ENCODE measurements around the gene PARP4. TPM values are rescaled to one million over a fixed set of nuclear protein-coding genes. Genes with fewer than 3 reads are reported as not detected.
"Not testable (repeated sequence)": the region's sequence is repeated elsewhere in the genome, so short reads cannot be mapped to it uniquely, and the experiment has no call there.

Gene PARP4
- 16.2 TPM for total RNA-seq (ENCODE audit: unreplicated experiment)
- long read RNA-seq = 0 reads

DNA sequence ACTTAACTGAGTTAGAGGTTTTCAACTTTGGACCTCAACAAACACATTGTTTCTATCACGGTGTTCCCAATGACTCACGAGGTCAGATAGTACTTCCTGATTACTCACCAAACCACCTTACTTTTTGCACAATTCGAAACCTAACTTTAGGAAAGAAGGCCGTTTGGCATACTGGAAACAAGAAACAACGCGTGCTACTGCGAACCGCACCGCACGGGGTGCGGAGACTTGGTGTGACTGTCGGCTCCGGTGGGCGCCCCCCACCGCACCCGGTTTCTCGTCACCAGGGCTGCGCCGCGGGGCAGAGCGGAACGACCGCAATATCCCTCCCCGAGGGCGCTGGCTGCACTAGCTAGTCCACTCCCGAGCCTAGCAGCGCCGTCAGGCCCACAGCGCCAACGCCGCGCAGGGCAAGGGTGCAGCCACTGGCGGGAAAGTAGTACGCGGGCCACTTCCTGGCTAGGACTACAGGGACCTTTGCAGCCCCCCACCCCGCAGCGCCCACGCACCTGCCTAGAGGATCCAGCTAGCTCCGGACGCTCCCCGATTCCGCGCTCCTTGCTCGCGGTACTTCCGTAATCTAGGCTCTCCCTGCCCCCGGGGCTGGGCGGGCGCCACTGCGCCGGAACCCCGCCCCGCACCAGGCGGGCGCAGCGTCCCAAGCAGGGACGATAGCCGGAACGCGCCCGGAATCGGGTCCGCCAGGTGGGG, at the start of gene PARP4:
TSS of gene PARP4 (minus strand) at position 582 of the 711 bp plus-strand sequence. CDS start 9,002 bp downstream, outside the sequence.
- Mint-ChIP-seq H3K36me3 (ENCODE audit: unreplicated experiment) (no peaks in the 10 kb centered on the region), H3K27me3 (ENCODE audit: unreplicated experiment) (no peaks in the 10 kb centered on the region), H3K4me1 (ENCODE audit: low read depth, unreplicated experiment) (peaks cover 4% of the 10 kb centered on the region), H3K9me3 (ENCODE audit: unreplicated experiment) (no peaks in the 10 kb centered on the region), H3K27ac (ENCODE audit: unreplicated experiment) (peak within 1 kb of the TSS; percentile 26), H3K4me3 (ENCODE audit: unreplicated experiment) (peak within 1 kb of the TSS; percentile 80)
- TF ChIP-seq, protein P1, sequence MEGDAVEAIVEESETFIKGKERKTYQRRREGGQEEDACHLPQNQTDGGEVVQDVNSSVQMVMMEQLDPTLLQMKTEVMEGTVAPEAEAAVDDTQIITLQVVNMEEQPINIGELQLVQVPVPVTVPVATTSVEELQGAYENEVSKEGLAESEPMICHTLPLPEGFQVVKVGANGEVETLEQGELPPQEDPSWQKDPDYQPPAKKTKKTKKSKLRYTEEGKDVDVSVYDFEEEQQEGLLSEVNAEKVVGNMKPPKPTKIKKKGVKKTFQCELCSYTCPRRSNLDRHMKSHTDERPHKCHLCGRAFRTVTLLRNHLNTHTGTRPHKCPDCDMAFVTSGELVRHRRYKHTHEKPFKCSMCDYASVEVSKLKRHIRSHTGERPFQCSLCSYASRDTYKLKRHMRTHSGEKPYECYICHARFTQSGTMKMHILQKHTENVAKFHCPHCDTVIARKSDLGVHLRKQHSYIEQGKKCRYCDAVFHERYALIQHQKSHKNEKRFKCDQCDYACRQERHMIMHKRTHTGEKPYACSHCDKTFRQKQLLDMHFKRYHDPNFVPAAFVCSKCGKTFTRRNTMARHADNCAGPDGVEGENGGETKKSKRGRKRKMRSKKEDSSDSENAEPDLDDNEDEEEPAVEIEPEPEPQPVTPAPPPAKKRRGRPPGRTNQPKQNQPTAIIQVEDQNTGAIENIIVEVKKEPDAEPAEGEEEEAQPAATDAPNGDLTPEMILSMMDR (IDR thresholded peaks at IDR 0.05; ENCODE audit: partially characterized antibody, unreplicated experiment) = no peak
- peak; percentile 76 for DNase-seq

DNA sequence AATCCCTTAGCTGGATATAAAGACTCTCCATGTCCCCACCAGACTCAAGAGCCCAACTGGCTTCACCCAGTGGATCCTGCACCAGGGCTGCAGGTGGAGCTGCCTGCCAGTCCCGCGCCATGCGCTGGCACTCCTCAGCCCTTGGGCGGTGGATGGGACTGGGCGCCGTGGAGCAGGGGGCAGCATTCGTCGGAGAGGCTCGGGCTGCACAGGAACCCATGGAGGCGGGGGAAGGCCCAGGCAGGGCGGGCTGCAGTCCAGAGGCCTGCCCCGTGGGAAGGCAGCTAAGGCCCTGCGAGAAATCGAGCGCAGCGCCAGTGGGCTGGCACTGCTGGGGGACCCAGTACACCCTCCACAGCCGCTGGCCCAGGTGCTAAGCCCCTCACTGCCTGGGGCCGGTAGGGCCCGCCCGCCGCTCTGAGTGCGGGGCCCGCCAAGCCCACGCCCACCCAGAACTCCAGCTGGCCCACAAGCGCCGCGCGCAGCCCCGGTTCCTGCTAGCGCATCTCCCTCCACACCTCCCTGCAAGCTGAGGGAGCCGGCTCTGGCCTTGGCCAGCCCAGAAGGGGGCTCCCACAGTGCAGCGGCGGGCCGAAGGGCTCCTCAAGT, 48.1 kb upstream of the PARP4 start:
- H3K9me3 Mint-ChIP-seq (ENCODE audit: unreplicated experiment); DNase-seq; H3K27me3 Mint-ChIP-seq (ENCODE audit: unreplicated experiment); H3K36me3 Mint-ChIP-seq (ENCODE audit: unreplicated experiment); H3K4me1 Mint-ChIP-seq (ENCODE audit: low read depth, unreplicated experiment); H3K4me3 Mint-ChIP-seq (ENCODE audit: unreplicated experiment); H3K27ac Mint-ChIP-seq (ENCODE audit: unreplicated experiment): not testable (repeated sequence)

DNA sequence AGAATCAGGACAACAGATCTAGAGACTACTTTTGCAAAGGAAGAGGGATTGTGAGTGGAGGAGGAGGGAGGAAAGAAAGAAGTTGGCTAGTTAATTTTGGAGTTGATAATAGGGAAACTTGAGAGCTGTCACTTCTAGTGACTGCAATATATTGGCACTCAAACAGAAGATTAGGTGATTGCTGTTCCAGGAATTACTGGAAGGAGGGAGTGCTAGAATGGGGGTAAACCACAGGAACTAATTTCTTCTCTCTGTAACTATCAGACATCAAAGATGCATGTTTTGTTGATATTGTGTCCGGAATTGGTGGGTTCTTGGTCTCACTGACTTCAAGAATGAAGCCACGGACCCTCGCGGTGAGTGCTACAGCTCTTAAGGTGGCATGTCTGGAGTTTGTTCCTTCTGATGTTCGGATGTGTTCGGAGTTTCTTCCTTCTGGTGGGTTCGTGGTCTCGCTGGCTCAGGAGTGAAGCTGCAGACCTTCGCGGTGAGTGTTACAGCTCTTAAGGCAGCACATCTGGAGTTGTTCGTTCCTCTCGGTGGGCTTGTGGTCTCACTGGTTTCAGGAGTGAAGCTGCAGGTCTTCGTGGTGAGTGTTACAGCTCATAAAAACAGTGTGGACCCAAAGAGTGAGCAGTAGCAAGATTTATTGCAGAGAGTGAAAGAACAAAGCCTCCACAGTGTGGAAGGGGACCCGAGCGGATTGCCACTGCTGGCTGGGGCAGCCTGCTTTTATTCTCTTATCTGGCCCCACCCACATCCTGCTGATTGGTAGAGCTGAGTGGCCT, 47.0 kb upstream of the PARP4 start:
- not testable (repeated sequence) for H3K4me3 Mint-ChIP-seq (ENCODE audit: unreplicated experiment); H3K9me3 Mint-ChIP-seq (ENCODE audit: unreplicated experiment); H3K27ac Mint-ChIP-seq (ENCODE audit: unreplicated experiment); H3K4me1 Mint-ChIP-seq (ENCODE audit: low read depth, unreplicated experiment); DNase-seq; H3K36me3 Mint-ChIP-seq (ENCODE audit: unreplicated experiment); H3K27me3 Mint-ChIP-seq (ENCODE audit: unreplicated experiment)

DNA sequence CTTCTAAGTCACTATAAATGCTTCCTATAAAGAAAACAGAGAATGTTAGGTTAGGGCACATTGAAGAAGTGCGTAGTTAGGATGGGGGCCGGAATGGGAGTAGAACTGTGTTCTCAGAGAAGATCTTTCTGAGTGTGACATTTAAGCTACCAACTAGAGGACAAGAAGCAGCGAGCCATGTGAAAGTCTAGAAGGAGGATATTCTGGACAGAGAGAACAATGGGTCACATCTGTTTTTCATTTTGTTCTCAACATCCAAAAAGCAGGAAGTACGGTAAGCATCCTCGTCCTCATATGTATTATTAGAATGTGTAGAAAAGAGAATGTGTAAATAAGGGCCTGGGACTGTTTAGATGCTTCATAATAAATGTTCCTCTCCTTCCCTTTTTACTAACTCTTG, 44.5 kb upstream of the PARP4 start:
- peaks cover 4% of the 10 kb centered on the region for H3K36me3 Mint-ChIP-seq (ENCODE audit: unreplicated experiment)
- H3K27ac Mint-ChIP-seq (ENCODE audit: unreplicated experiment) = no peak overlapping the region
- H3K27me3 Mint-ChIP-seq (ENCODE audit: unreplicated experiment) = peaks cover 3% of the 10 kb centered on the region
- no peak for DNase-seq
- no peak overlapping the region for H3K4me3 Mint-ChIP-seq (ENCODE audit: unreplicated experiment)
- TF ChIP-seq, protein P1 (IDR thresholded peaks at IDR 0.05; ENCODE audit: partially characterized antibody, unreplicated experiment) = no peak
- H3K9me3 Mint-ChIP-seq (ENCODE audit: unreplicated experiment) = no peaks in the 10 kb centered on the region
- no peaks in the 10 kb centered on the region for H3K4me1 Mint-ChIP-seq (ENCODE audit: low read depth, unreplicated experiment)

DNA sequence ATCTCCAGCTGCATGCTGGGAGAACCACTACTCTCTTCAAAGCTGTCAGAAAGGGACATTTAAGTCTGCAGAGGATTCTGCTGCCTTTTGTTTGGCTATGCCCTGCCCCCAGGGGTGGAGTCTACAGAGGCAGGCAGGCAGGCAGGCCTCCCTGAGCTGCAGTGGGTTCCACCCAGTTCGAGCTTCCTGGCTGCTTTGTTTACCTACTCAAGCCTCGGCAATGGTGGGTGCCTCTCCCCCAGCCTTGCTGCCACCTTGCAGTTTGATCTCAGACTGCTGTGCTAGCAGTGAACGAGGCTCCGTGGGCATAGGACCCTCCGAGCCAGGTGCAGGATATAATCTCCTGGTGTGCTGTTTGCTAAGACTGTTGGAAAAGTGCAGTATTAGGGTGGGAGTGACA, 41.3 kb upstream of the PARP4 start:
- H3K4me3 Mint-ChIP-seq (ENCODE audit: unreplicated experiment); H3K4me1 Mint-ChIP-seq (ENCODE audit: low read depth, unreplicated experiment): not testable (repeated sequence)

DNA sequence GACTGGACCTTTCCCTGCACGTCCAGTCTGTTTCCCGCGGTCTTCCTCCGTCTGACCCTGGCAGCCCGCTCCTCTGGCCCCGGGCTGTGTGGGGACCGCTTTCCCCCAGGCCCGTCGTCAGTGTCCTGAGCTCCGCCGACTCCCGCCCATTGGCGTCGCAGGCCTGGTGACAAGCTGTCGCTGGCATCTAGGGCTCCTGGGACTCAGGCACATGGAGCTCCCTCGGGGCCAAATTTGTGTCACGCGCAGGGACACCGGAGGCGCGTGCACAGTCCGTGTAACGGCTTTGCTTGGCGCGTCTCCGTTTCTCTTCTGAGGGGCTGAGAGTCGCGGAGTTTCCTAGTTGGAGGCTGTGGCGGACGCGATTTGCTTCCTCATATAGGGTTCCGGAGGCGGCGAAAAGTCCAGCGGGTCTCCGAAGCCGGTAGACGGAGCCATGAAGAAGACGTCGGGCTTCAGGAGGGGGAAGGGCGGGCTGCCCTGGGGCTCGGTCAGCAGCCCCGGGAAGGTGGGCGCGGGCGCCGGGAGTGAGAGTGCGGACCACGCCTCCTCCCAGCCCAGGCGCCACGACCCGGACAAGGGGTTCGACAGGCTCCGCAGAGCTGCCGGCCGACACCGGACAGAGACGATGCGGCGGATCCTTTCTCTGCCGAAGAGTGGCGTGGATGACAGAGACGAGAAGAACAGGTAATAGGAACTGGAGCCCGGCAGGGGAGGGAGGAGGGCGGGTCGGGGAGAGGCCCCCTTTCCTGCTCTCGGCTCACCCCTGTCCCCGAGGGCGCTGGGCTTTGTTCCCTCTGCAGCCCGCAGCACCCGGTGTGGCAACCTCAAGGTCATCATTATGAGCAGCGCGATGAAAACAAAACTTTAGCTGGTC, 29.1 kb upstream of the PARP4 start:
- DNase-seq = peak; percentile 59
- H3K4me3 Mint-ChIP-seq (ENCODE audit: unreplicated experiment) = peak overlapping the region; percentile 92
- not testable (repeated sequence) for H3K27ac Mint-ChIP-seq (ENCODE audit: unreplicated experiment); H3K36me3 Mint-ChIP-seq (ENCODE audit: unreplicated experiment); H3K4me1 Mint-ChIP-seq (ENCODE audit: low read depth, unreplicated experiment); H3K9me3 Mint-ChIP-seq (ENCODE audit: unreplicated experiment)
- H3K27me3 Mint-ChIP-seq (ENCODE audit: unreplicated experiment) = peaks cover 11% of the 10 kb centered on the region

More for the DNA sequence above, 41.3 kb upstream of the PARP4 start:
- not testable (repeated sequence) for H3K9me3 Mint-ChIP-seq (ENCODE audit: unreplicated experiment); H3K36me3 Mint-ChIP-seq (ENCODE audit: unreplicated experiment); H3K27ac Mint-ChIP-seq (ENCODE audit: unreplicated experiment); DNase-seq; H3K27me3 Mint-ChIP-seq (ENCODE audit: unreplicated experiment)
